ENCODE results near the gene STX8.

STX8 gene

GRCh38 chr17:9256751-9257629 is 318.6 kb downstream of the STX8 start:
- no peak for DNase-seq

- no peak for DNase-seq
Measured at GRCh38 chr17:9256361-9256750, 319.3 kb downstream of the STX8 start.

- no peak for DNase-seq
Measured at GRCh38 chr17:9255833-9256232, 319.8 kb downstream of the STX8 start.

GRCh38 chr17:9254841-9255240 is 320.8 kb downstream of the STX8 start:
- no peak for DNase-seq

GRCh38 chr17:9253308-9253707 is 322.3 kb downstream of the STX8 start:
- DNase-seq, result no peak

GRCh38 chr17:9251273-9251672 is 324.3 kb downstream of the STX8 start:
- DNase-seq, result no peak

- no peak for DNase-seq
Measured at GRCh38 chr17:9249245-9249953, 326.2 kb downstream of the STX8 start.

GRCh38 chr17:9247401-9247938 is 328.1 kb downstream of the STX8 start:
- no peak for DNase-seq

- no peak for DNase-seq
Measured at GRCh38 chr17:9244066-9245052, 331.3 kb downstream of the STX8 start.

GRCh38 chr17:9242983-9243382 is 332.6 kb downstream of the STX8 start:
- no peak for DNase-seq

GRCh38 chr17:9242497-9242881 is 333.1 kb downstream of the STX8 start:
- DNase-seq, result no peak

GRCh38 chr17:9241774-9242496 is 333.7 kb downstream of the STX8 start:
- DNase-seq, result no peak

GRCh38 chr17:9241371-9241712 is 334.3 kb downstream of the STX8 start:
- no peak for DNase-seq

- DNase-seq, result no peak
Measured at GRCh38 chr17:9240659-9241370, 334.8 kb downstream of the STX8 start.

- peak; percentile 42 to 72 (median 58) for DNase-seq
Measured at GRCh38 chr17:9239793-9240658, 335.6 kb downstream of the STX8 start.

GRCh38 chr17:9239246-9239792 is 336.3 kb downstream of the STX8 start:
- DNase-seq, result no peak

- no peak for DNase-seq
Measured at GRCh38 chr17:9238340-9239245, 337.0 kb downstream of the STX8 start.

GRCh38 chr17:9237661-9238301 is 337.8 kb downstream of the STX8 start:
- DNase-seq, result no peak
